ENCODE measurements around the gene ALOX15. TPM values are rescaled to one million over a fixed set of nuclear protein-coding genes. Genes with fewer than 3 reads are reported as not detected.
"Not testable (repeated sequence)": the region's sequence is repeated elsewhere in the genome, so short reads cannot be mapped to it uniquely, and the experiment has no call there.

The ALOX15 gene, protein sequence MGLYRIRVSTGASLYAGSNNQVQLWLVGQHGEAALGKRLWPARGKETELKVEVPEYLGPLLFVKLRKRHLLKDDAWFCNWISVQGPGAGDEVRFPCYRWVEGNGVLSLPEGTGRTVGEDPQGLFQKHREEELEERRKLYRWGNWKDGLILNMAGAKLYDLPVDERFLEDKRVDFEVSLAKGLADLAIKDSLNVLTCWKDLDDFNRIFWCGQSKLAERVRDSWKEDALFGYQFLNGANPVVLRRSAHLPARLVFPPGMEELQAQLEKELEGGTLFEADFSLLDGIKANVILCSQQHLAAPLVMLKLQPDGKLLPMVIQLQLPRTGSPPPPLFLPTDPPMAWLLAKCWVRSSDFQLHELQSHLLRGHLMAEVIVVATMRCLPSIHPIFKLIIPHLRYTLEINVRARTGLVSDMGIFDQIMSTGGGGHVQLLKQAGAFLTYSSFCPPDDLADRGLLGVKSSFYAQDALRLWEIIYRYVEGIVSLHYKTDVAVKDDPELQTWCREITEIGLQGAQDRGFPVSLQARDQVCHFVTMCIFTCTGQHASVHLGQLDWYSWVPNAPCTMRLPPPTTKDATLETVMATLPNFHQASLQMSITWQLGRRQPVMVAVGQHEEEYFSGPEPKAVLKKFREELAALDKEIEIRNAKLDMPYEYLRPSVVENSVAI
- total RNA-seq: under 1 TPM in 1 of 2 donors, not detected in 1; 0.24 TPM

DNA sequence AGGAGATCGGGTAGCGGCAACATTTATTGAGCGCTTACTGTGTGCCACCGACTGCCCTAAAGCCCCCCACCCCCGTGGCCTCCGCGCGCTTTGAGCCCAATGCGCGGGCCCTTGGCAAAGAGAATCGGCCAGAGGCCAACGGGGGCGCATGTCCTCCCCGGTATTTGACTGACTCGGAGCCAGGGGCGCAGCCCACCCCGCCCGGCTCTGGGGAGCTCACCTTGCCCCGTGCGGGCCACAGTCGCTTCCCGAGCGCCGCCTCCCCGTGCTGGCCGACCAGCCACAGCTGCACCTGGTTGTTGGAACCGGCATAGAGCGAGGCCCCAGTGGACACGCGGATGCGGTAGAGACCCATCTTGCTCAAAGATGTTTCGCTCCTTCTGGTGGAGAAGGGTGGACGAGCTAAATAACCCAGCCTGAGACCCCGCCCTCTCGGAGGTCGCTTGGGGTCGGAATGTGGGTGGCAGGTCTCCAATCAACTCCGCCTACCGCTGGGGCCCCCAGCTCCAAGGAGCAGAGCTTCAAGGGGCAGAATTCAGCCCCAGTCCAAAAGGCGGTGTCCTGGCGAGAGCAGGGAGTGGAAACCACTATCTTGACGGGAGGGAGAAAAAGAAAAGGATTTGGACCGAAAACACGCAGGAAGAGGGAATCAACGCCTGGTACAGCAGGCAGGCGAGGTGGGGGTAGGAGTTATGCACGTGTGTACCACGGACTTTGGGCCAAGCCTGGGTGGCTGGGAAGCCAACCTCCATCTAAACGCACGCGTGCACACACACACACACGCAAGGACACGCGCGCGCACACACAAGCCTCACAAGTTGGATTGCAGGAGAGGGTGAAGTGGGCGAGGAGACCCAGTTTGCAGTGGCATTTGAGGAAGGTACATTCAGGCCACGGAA lies at the start of gene ALOX15:
Gene ALOX15 (minus strand): TSS at position 382 of the 899 bp plus-strand sequence. CDS start 27 bp downstream, at position 355.
- no peaks in the 10 kb centered on the region for H3K36me3 Mint-ChIP-seq (ENCODE audit: low read depth)
- no peak for ATAC-seq (replicated peaks)
- H3K27me3 Mint-ChIP-seq: peaks cover 56% of the 10 kb centered on the region
- peaks cover 8% of the 10 kb centered on the region for H3K4me1 Mint-ChIP-seq
- no peak within 1 kb of the TSS for H3K27ac Mint-ChIP-seq
- peak within 1 kb of the TSS; percentile 19 for H3K4me3 Mint-ChIP-seq
- H3K9me3 Mint-ChIP-seq: no peaks in the 10 kb centered on the region

- peak; percentile 50 for ATAC-seq (replicated peaks)
- Mint-ChIP-seq H3K27ac (no peak overlapping the region), H3K4me3 (no peak overlapping the region), H3K36me3 (ENCODE audit: low read depth) (peaks cover 90% of the 10 kb centered on the region), H3K4me1 (peaks cover 33% of the 10 kb centered on the region), H3K27me3 (no peaks in the 10 kb centered on the region), H3K9me3 (no peaks in the 10 kb centered on the region)
Measured at GRCh38 chr17:4690745-4691144, 49.3 kb upstream of the ALOX15 start.

- Mint-ChIP-seq H3K4me1 (peaks cover 37% of the 10 kb centered on the region), H3K36me3 (ENCODE audit: low read depth) (peaks cover 93% of the 10 kb centered on the region)
- H3K27me3 Mint-ChIP-seq; H3K27ac Mint-ChIP-seq; ATAC-seq (replicated peaks); H3K9me3 Mint-ChIP-seq; H3K4me3 Mint-ChIP-seq: not testable (repeated sequence)
Measured at GRCh38 chr17:4689872-4690271, 48.4 kb upstream of the ALOX15 start.

GRCh38 chr17:4683739-4684138 lies 42.3 kb upstream of the ALOX15 start:
- H3K27ac Mint-ChIP-seq; H3K27me3 Mint-ChIP-seq; H3K4me3 Mint-ChIP-seq; ATAC-seq (replicated peaks); H3K9me3 Mint-ChIP-seq: not testable (repeated sequence)
- Mint-ChIP-seq H3K4me1 (peaks cover 28% of the 10 kb centered on the region), H3K36me3 (ENCODE audit: low read depth) (peaks cover 98% of the 10 kb centered on the region)

- Mint-ChIP-seq H3K4me3 (no peak overlapping the region), H3K4me1 (peaks cover 10% of the 10 kb centered on the region), H3K27me3 (no peaks in the 10 kb centered on the region), H3K27ac (peak overlapping the region; percentile 67), H3K9me3 (no peaks in the 10 kb centered on the region), H3K36me3 (ENCODE audit: low read depth) (peaks cover 98% of the 10 kb centered on the region)
- ATAC-seq (replicated peaks): no peak
Measured at GRCh38 chr17:4679658-4680057, 38.2 kb upstream of the ALOX15 start.

DNA sequence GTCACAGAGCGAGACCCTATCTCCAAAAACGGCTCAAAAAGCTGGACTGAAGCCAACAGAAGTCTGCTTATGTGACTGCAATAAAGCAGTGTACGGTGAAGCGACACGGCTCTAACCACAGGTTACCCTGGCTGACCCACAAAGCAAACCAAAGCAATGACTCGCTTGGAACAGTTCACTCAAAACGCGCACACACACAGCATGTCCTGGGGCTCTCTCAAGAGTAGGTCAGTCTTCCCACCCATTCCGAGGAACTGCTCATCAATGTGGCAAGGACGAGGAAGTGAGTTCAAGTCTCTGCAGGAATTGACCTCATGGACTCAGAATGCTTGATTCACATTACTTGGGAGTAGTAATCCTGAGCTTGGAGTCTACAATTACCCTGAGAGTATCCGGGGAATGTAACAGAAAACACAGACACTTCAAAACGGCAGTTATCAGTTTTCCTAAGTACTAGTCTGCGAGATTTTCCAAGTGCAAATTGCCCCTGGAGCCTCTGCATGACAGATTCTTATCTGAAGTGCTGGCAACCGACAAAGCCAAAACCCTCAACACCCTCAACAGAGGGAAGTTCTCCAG lies 37.1 kb upstream of the ALOX15 start:
- peaks cover 10% of the 10 kb centered on the region for H3K4me1 Mint-ChIP-seq
- H3K36me3 Mint-ChIP-seq (ENCODE audit: low read depth): peaks cover 97% of the 10 kb centered on the region
- H3K9me3 Mint-ChIP-seq: no peaks in the 10 kb centered on the region
- no peak overlapping the region for H3K4me3 Mint-ChIP-seq
- peak; percentile 96 for ATAC-seq (replicated peaks)
- H3K27me3 Mint-ChIP-seq: no peaks in the 10 kb centered on the region
- H3K27ac Mint-ChIP-seq: peak overlapping the region; percentile 67

DNA sequence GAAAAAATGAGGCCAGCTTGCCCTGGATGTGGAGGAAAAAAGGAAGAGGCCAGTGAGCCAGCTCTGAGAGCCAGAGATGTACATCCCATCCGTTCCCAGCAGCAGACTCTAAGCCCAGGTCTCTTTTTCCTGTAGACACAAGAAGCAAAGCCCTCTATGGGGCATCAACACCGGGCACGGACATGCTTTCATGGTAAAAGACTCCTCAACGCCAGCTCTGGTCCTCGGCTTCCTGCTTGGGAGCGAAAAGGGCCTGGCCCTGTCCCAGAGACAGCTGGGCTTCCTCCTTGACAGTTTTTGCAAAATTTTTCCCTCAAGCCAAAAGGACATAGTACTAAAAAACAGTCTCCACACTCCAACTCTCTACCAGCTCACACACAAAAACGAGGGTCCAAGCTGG lies 35.3 kb upstream of the ALOX15 start:
- H3K27ac Mint-ChIP-seq: no peak overlapping the region
- no peak for ATAC-seq (replicated peaks)
- H3K27me3 Mint-ChIP-seq: no peaks in the 10 kb centered on the region
- H3K4me1 Mint-ChIP-seq: no peaks in the 10 kb centered on the region
- H3K9me3 Mint-ChIP-seq: no peaks in the 10 kb centered on the region
- peaks cover 99% of the 10 kb centered on the region for H3K36me3 Mint-ChIP-seq (ENCODE audit: low read depth)
- no peak overlapping the region for H3K4me3 Mint-ChIP-seq

DNA sequence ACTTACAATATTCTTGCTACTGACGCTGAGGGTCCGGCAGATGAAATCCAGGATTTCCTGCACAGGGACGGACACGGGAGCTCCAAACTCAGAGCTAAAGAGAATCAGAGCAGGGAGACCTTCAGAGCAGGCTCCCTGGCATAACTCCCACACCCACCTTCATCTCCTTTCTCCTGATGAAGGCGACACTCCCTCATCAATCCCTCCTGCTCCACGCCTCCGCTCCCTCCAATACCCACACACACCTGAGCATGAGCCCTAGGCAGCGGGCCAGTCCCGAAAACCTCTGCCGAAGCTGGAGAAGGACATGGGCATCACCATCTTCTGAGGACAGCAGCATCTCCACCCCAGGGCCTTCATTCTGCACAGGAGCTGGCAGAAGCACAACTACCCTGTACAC lies 34.3 kb upstream of the ALOX15 start:
- no peak overlapping the region for H3K4me3 Mint-ChIP-seq
- H3K4me1 Mint-ChIP-seq: no peaks in the 10 kb centered on the region
- no peaks in the 10 kb centered on the region for H3K9me3 Mint-ChIP-seq
- H3K27ac Mint-ChIP-seq: peak overlapping the region; percentile 31
- H3K36me3 Mint-ChIP-seq (ENCODE audit: low read depth): peaks cover 99% of the 10 kb centered on the region
- ATAC-seq (replicated peaks): no peak
- no peaks in the 10 kb centered on the region for H3K27me3 Mint-ChIP-seq

DNA sequence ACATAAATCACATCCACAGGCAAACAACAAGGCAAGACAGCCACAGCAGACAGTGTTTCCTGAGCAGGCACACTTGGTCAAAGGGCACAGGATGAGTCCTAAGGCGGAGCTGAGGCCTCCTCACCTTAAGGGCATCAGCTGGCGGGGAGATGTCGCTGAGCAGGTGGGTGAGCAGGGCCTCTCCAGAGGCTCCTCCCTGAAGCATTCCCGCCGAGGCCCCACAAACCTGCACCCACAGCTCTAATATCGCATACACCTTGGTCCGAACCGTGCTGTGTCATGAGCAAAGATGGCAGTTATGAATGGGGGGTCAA lies 33.2 kb upstream of the ALOX15 start:
- H3K4me1 Mint-ChIP-seq: no peaks in the 10 kb centered on the region
- ATAC-seq (replicated peaks): no peak
- no peaks in the 10 kb centered on the region for H3K9me3 Mint-ChIP-seq
- H3K27me3 Mint-ChIP-seq: no peaks in the 10 kb centered on the region
- H3K4me3 Mint-ChIP-seq: no peak overlapping the region
- peaks cover 97% of the 10 kb centered on the region for H3K36me3 Mint-ChIP-seq (ENCODE audit: low read depth)
- H3K27ac Mint-ChIP-seq: no peak overlapping the region

DNA sequence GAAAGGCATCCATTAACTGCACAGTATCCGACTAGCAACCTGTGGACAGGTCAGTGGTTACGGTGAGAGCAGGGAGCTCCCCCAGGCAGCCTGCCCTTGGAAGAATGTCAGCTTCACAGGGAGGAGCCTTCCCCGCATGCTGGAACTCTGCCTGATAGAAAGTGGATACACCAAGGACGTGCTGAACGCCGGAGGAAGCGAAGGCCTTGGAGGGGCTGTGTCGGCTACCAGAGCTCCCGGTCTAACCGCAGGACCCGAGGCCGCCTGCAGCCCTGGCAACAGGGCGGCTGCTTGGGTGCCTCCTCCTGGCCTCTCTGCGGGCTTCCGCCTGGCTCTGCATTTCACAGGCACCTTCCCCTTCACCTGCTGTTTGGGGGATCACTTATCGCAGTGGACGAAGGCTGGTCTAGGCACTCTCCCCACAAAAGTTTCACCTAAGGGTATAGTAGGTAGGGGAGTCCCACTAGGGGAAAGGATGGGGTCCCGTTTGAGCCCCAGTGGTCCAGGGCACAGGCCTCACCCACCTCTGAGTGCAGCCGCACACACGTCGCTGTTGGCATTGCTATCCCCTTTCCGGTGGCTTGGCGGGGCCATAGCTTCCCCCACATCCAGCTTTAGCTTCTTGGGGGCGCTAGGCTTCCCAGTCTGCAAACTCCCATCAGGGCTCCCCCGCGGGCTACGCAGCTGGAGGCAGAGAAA lies 32.7 kb upstream of the ALOX15 start:
- Mint-ChIP-seq H3K9me3 (no peaks in the 10 kb centered on the region), H3K36me3 (ENCODE audit: low read depth) (peaks cover 92% of the 10 kb centered on the region), H3K4me3 (no peak overlapping the region), H3K4me1 (no peaks in the 10 kb centered on the region), H3K27me3 (no peaks in the 10 kb centered on the region), H3K27ac (no peak overlapping the region)
- no peak for ATAC-seq (replicated peaks)

GRCh38 chr17:4673169-4673568 lies 31.7 kb upstream of the ALOX15 start:
- no peaks in the 10 kb centered on the region for H3K4me1 Mint-ChIP-seq
- no peak overlapping the region for H3K27ac Mint-ChIP-seq
- peaks cover 82% of the 10 kb centered on the region for H3K36me3 Mint-ChIP-seq (ENCODE audit: low read depth)
- no peaks in the 10 kb centered on the region for H3K9me3 Mint-ChIP-seq
- ATAC-seq (replicated peaks): no peak
- no peaks in the 10 kb centered on the region for H3K27me3 Mint-ChIP-seq
- no peak overlapping the region for H3K4me3 Mint-ChIP-seq

DNA sequence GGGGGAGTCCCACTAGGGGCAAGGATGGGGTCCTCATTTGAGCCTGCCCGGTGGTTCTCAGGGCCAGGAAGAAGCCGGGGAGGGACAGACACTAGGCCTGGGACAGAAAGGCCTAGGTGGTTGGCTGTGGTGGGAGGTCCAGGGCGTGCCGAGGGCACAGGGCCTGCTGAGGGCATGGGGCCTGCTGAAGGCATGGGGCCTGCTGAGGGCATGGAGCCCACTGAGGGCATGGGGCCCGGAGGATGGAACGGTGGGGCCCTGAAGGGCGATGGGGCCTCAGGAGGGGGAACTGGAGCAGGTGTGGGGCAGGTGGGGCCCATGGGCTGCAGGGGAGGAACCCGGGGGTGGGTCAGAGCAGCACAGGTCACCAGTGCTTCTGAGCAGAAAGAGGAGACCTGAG lies 31.3 kb upstream of the ALOX15 start:
- Mint-ChIP-seq H3K4me3 (no peak overlapping the region), H3K27ac (no peak overlapping the region), H3K27me3 (no peaks in the 10 kb centered on the region), H3K4me1 (no peaks in the 10 kb centered on the region), H3K9me3 (no peaks in the 10 kb centered on the region), H3K36me3 (ENCODE audit: low read depth) (peaks cover 78% of the 10 kb centered on the region)
- no peak for ATAC-seq (replicated peaks)

- no peak overlapping the region for H3K27ac Mint-ChIP-seq
- peaks cover 72% of the 10 kb centered on the region for H3K36me3 Mint-ChIP-seq (ENCODE audit: low read depth)
- H3K9me3 Mint-ChIP-seq: no peaks in the 10 kb centered on the region
- no peaks in the 10 kb centered on the region for H3K27me3 Mint-ChIP-seq
- no peak overlapping the region for H3K4me3 Mint-ChIP-seq
- H3K4me1 Mint-ChIP-seq: no peaks in the 10 kb centered on the region
- ATAC-seq (replicated peaks): no peak
Measured at GRCh38 chr17:4672055-4672630, 30.7 kb upstream of the ALOX15 start.

All from activated T-helper 17 cell treated with anti-CD3 and anti-CD28 coated beads, Interleukin-2, amount 50 U/mL, for 72 hours (primary cell).